Mesendoderm (in vitro differentiated cells): ENCODE results near the gene WDR83.

ENCODE experiments used
- DNase-seq: peaks from one replicate; pipeline ENCODE4 v3.0.0; 2013
- H2AK5ac ChIP-seq: 2 replicates; pipeline ENCODE4 v1.6.1; 2013; ENCODE audit warnings: low read length, inconsistent platforms
- H2BK120ac ChIP-seq: 2 replicates; pipeline ENCODE4 v1.6.1; 2013; ENCODE audit warnings: low read depth, mild to moderate bottlenecking, low read length, moderate library complexity, mixed read lengths
- H2BK15ac ChIP-seq: replicated peaks from 2 replicates; pipeline ENCODE4 v1.6.1; 2013; ENCODE audit warnings: low read depth, mild to moderate bottlenecking, moderate library complexity
- H2BK5ac ChIP-seq: 2 replicates; pipeline ENCODE4 v1.6.1; 2013; ENCODE audit warnings: low read length, inconsistent platforms
- H3K18ac ChIP-seq: 2 replicates; pipeline ENCODE4 v1.6.1; 2013; ENCODE audit warnings: mild to moderate bottlenecking, low read length, mixed read lengths
- H3K23ac ChIP-seq: one replicate; pipeline ENCODE4 v1.6.1; 2013; ENCODE audit warnings: low read length
- H3K27ac ChIP-seq: 2 replicates; pipeline ENCODE4 v1.5.1; 2013; ENCODE audit warnings: low read depth, mild to moderate bottlenecking, inconsistent platforms, low read length, moderate library complexity
- H3K27me3 ChIP-seq: 2 replicates; pipeline ENCODE4 v1.6.1; 2013; ENCODE audit warnings: low read length, control low read depth, mild to moderate bottlenecking, inconsistent platforms; ENCODE audit not compliant: insufficient read depth, poor library complexity
- H3K36me3 ChIP-seq: 2 replicates; pipeline ENCODE4 v1.6.1; 2013; ENCODE audit warnings: low read length, inconsistent platforms; ENCODE audit not compliant: control insufficient read depth, insufficient read depth
- H3K4ac ChIP-seq: one replicate; pipeline ENCODE4 v1.6.1; 2013; ENCODE audit warnings: low read depth, mild to moderate bottlenecking, low read length, moderate library complexity
- H3K4me1 ChIP-seq: 2 replicates; pipeline ENCODE4 v1.6.1; 2013; ENCODE audit warnings: low read depth, low read length, inconsistent platforms; ENCODE audit not compliant: control insufficient read depth
- H3K4me2 ChIP-seq: 2 replicates; pipeline ENCODE4 v1.6.1; 2013; ENCODE audit warnings: low read length
- H3K4me3 ChIP-seq: 2 replicates; pipeline ENCODE4 v1.5.1; 2013; ENCODE audit warnings: mild to moderate bottlenecking, low read length
- H3K56ac ChIP-seq: one replicate; pipeline ENCODE4 v1.6.1; 2013; ENCODE audit warnings: low read length
- H3K79me1 ChIP-seq: 2 replicates; pipeline ENCODE4 v1.6.1; 2013; ENCODE audit warnings: low read length, inconsistent platforms
- H3K79me2 ChIP-seq: 2 replicates; pipeline ENCODE4 v1.6.1; 2013; ENCODE audit warnings: mild to moderate bottlenecking, low read length; ENCODE audit not compliant: control insufficient read depth, insufficient read depth
- H3K9ac ChIP-seq: 2 replicates; pipeline ENCODE4 v1.6.1; 2013; ENCODE audit warnings: low read length, inconsistent platforms
- H4K5ac ChIP-seq: one replicate; pipeline ENCODE4 v1.6.1; 2013; ENCODE audit warnings: low read length
- H4K8ac ChIP-seq: one replicate; pipeline ENCODE4 v1.6.1; 2013; ENCODE audit warnings: low read depth, mild to moderate bottlenecking, control low read depth, low read length, moderate library complexity
- WGBS: extraction: QIAGEN DNeasy Blood & Tissue Kit; methylation state at CpG from one replicate; pipeline ENCODE4 v1.1.7; 2013; ENCODE audit warnings: low lambda C conversion rate, missing lambda C conversion rate; ENCODE audit not compliant: insufficient coverage; ENCODE audit errors: extremely low coverage; 5-methylcytosine and 5-hydroxymethylcytosine counted together

WDR83 gene

DNA sequence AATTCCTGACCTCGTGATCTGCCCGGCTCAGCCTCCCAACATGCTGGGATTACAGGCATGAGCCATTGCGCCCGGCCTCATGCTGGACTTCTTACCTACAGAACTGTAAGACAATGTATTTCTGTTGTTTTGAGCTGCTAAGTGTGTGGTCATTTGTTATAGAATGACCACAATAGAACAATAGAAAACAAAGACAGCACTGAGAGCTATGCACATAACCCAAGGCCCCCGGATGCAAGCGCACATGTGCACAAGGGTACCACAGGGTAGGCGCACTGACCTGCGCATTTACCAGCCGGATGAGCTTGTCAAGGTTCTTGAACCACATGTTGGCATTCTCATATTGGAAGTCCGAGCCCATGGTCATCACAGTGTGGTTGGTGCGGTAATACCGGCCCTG is 5.6 kb upstream of the WDR83 start:
- H3K79me2 ChIP-seq: no peaks in the 10 kb centered on the region
- no peak overlapping the region for H2BK5ac ChIP-seq
- H2BK15ac ChIP-seq: no peak overlapping the region
- no peak overlapping the region for H3K27ac ChIP-seq
- no peak overlapping the region for H4K5ac ChIP-seq
- H3K56ac ChIP-seq: no peak overlapping the region
- no peak overlapping the region for H2BK120ac ChIP-seq
- peaks cover under 1% of the 10 kb centered on the region for H3K4me1 ChIP-seq
- no peak overlapping the region for H3K18ac ChIP-seq
- no peak overlapping the region for H3K4me3 ChIP-seq
- no peak overlapping the region for H3K9ac ChIP-seq
- H2AK5ac ChIP-seq: no peak overlapping the region
- no CpG with 5 or more reads among the region's 12 CpGs for WGBS
- DNase-seq: no peak
- no peak overlapping the region for H3K23ac ChIP-seq
- H3K4ac ChIP-seq: no peak overlapping the region
- H4K8ac ChIP-seq: no peak overlapping the region
- H3K27me3 ChIP-seq: no peaks in the 10 kb centered on the region
- no peak overlapping the region for H3K4me2 ChIP-seq
- peaks cover 5% of the 10 kb centered on the region for H3K36me3 ChIP-seq
- peaks cover 4% of the 10 kb centered on the region for H3K79me1 ChIP-seq

DNA sequence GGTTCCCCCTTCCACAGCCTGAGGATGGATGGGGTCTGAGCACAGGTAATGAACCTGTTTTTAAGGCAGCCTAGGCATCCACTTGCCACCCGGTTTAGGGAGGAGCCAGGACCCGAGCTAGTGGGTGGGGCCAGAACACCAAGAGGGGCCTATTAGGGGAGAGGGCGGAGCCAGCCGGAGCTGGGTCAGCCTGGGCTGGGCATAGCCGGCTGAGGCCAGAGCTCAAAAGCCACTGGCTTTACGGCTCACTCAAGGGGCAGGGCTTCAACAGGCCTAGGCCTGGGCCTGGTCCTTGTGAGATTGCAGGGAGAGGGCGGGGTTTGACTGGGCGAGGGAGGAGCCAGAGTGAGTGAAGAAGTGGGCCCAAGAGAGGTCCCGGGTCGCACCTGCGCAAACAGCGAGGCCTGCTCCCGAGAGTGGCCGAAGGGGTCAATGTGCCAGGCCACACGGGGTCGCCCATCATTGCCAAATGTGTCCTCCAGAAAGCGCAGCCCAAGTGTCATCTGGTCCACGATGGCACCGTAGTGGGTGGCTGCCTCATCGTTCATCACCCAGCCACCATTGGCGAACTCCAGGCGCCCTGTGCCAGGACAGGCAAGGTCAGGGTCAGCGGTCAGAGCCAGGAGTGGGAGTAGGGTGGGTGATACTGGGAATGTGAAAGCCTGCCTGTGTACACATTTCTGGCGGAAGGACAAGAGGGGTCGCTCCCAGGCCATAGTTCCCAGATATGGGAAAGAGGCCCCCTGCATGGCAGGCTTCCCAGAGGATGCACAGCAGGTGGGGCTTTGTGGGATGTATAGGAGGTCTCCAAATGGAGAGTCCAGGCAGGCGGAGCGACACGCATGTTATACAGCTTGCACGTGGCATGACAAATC is 2.0 kb upstream of the WDR83 start:
- Histone ChIP-seq H3K4me2 (no peak overlapping the region), H3K23ac (no peak overlapping the region), H2BK120ac (no peak overlapping the region), H3K4me1 (peaks cover 3% of the 10 kb centered on the region), H3K79me2 (peaks cover 5% of the 10 kb centered on the region), H3K9ac (no peak overlapping the region), H3K18ac (no peak overlapping the region), H3K56ac (no peak overlapping the region), H2BK15ac (no peak overlapping the region), H3K27ac (no peak overlapping the region), H3K36me3 (peaks cover 5% of the 10 kb centered on the region), H3K27me3 (no peaks in the 10 kb centered on the region), H4K8ac (no peak overlapping the region), H3K4me3 (no peak overlapping the region), H4K5ac (no peak overlapping the region), H2AK5ac (no peak overlapping the region), H3K79me1 (peaks cover 11% of the 10 kb centered on the region), H3K4ac (no peak overlapping the region), H2BK5ac (no peak overlapping the region)
- peak; percentile 82 for DNase-seq
- WGBS: no CpG with 5 or more reads among the region's 29 CpGs

DNA sequence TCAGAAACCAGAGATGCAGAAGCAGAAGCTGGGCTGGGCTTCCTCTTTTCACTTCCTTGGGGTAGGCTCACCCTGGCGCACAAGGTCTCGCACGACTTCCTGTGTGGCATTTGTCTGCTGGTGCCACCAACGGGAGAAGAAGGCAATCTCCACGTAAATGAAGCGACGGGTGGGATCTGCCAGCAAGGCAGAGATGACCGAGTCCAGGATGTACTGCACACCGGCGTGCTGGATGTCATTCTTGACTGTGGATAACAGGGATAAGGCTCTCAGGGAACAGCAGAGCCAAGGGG is 1.4 kb upstream of the WDR83 start:
- no peak overlapping the region for H3K56ac ChIP-seq
- no peak overlapping the region for H3K23ac ChIP-seq
- no peak overlapping the region for H3K4me2 ChIP-seq
- no peak overlapping the region for H3K4ac ChIP-seq
- no peak overlapping the region for H2BK120ac ChIP-seq
- no peak overlapping the region for H2AK5ac ChIP-seq
- H3K27ac ChIP-seq: no peak overlapping the region
- no peak overlapping the region for H4K8ac ChIP-seq
- peaks cover 5% of the 10 kb centered on the region for H3K79me2 ChIP-seq
- no peak overlapping the region for H2BK15ac ChIP-seq
- no peak overlapping the region for H3K18ac ChIP-seq
- no peaks in the 10 kb centered on the region for H3K27me3 ChIP-seq
- H3K4me3 ChIP-seq: no peak overlapping the region
- peaks cover 3% of the 10 kb centered on the region for H3K4me1 ChIP-seq
- H3K79me1 ChIP-seq: peaks cover 13% of the 10 kb centered on the region
- H3K36me3 ChIP-seq: peaks cover 5% of the 10 kb centered on the region
- no peak for DNase-seq
- no peak overlapping the region for H3K9ac ChIP-seq
- no peak overlapping the region for H4K5ac ChIP-seq
- no CpG with 5 or more reads among the region's 10 CpGs for WGBS
- no peak overlapping the region for H2BK5ac ChIP-seq

DNA sequence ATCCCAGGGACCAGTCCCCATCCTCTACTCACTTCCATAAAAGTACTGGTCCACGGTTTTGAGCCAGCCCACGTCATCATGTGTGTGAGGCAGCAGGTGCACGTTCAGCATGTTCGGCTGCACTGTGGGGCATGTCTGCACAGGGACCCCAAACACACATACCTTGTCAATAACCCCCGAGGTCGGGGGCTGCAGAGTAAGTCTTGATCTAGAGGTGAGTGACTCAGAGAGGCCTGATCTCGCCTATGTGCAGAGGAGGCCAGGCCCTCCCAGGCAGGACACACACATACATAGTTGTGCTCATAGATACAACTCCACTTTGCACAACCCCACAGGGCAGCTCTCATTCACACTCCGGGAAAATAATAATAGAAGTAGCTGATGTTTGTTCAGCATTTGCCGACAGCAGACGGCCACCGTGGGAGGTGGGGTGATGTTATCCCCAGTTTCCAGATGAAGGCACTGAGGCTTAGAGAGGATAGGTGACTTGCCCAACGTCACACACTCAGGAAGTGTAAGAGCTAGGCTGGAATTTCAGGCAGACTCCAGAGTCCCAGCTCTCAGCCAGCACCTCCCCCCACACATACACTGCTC is 839 bp upstream of the WDR83 start:
- peaks cover 8% of the 10 kb centered on the region for H3K79me2 ChIP-seq
- H2BK5ac ChIP-seq: no peak overlapping the region
- peak overlapping the region; percentile 88 for H2AK5ac ChIP-seq
- H3K79me1 ChIP-seq: peaks cover 17% of the 10 kb centered on the region
- no peak overlapping the region for H3K27ac ChIP-seq
- H3K9ac ChIP-seq: peak overlapping the region; percentile 97
- H3K4me1 ChIP-seq: peaks cover 3% of the 10 kb centered on the region
- no CpG with 5 or more reads among the region's 12 CpGs for WGBS
- H4K8ac ChIP-seq: no peak overlapping the region
- peak overlapping the region; percentile 98 for H3K56ac ChIP-seq
- H2BK15ac ChIP-seq: no peak overlapping the region
- H3K4me2 ChIP-seq: peak overlapping the region; percentile 100
- no peak overlapping the region for H2BK120ac ChIP-seq
- no peak overlapping the region for H3K18ac ChIP-seq
- no peak overlapping the region for H3K4ac ChIP-seq
- no peaks in the 10 kb centered on the region for H3K27me3 ChIP-seq
- peaks cover 5% of the 10 kb centered on the region for H3K36me3 ChIP-seq
- peak overlapping the region; percentile 61 for H3K4me3 ChIP-seq
- no peak overlapping the region for H4K5ac ChIP-seq
- peak overlapping the region; percentile 80 for H3K23ac ChIP-seq
- DNase-seq: peak; percentile 25

DNA sequence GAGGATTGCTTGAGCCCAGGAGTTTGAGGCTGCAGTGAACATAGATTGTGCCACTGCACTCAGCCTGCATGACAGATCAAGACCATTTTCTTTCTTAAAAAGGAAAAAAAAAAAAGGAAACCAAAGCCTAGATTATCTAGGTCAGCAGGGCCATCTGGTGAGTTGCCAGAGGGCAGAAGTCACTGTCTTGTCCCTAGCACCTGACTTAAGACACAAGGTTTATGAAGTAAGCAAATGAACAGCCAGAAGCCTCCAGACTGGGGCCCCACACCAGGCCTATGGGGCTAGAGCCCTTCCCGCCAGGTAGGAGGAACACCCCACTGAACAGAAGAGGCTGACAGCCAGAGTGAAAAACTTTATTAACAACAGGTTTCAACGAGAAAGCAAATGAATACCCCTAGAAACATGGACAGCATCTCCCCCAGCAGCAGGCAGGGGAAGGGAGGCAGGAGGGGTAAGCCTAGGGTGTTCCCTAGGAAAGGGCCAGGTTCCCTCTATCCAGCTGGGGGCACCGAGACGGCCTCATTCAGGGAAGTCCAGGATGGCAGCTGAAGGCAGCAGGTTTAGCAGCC is 1.2 kb downstream of the WDR83 start:
- Histone ChIP-seq H3K27ac (no peak overlapping the region), H3K9ac (no peak overlapping the region), H2AK5ac (no peak overlapping the region), H3K4me3 (no peak overlapping the region), H3K79me2 (peaks cover 8% of the 10 kb centered on the region), H3K56ac (no peak overlapping the region), H2BK120ac (no peak overlapping the region), H4K8ac (no peak overlapping the region), H3K4ac (no peak overlapping the region), H2BK5ac (no peak overlapping the region), H3K18ac (no peak overlapping the region), H4K5ac (no peak overlapping the region), H3K23ac (no peak overlapping the region), H3K79me1 (peaks cover 18% of the 10 kb centered on the region), H3K4me2 (no peak overlapping the region), H3K36me3 (peaks cover 3% of the 10 kb centered on the region), H3K27me3 (no peaks in the 10 kb centered on the region), H3K4me1 (peaks cover 3% of the 10 kb centered on the region), H2BK15ac (no peak overlapping the region)
- no peak for DNase-seq
- no CpG with 5 or more reads among the region's 4 CpGs for WGBS
